DOHH2 (cell line): ENCODE measurements around the gene GFPT2.
"Not testable (repeated sequence)": the region's sequence is repeated elsewhere in the genome, so short reads cannot be mapped to it uniquely, and the experiment has no call there.

Experiments used
- CTCF ChIP-seq: fragments of 200-600 bp; sonication (generic); IDR thresholded peaks from one replicate; pipeline ENCODE4 v1.5.1; 2014; ENCODE audit warnings: antibody characterized with exemption, mild to moderate bottlenecking, low read depth, low read length; ENCODE audit not compliant: poor library complexity, severe bottlenecking
- EZH2phosphoT487 ChIP-seq: fragments of 200-600 bp; sonication (generic); IDR thresholded peaks from 2 replicates; pipeline ENCODE4 v1.6.1; 2017; ENCODE audit warnings: borderline replicate concordance, mild to moderate bottlenecking, antibody characterized with exemption, low read length, moderate library complexity, mixed read lengths

GRCh38 chr5:180299014-180299413 is 54.1 kb downstream of the GFPT2 start:
- TF ChIP-seq CTCF, EZH2phosphoT487: not testable (repeated sequence)
